Liver (tissue), 9 donors: ENCODE results near the gene CASP6. TPM values are rescaled to one million over a fixed set of nuclear protein-coding genes. Genes with fewer than 3 reads are reported as not detected.

Experiments
- DNase-seq: peaks from one replicate; pipeline ENCODE4 v3.0.0-alpha.2; 2017; ENCODE audit warnings: low spot score
- H3K27ac ChIP-seq, 2 donors: one replicate each; pipeline ENCODE4 v1.7.0; 2013; ENCODE audit warnings: inconsistent platforms in 2 of 2, low read length in 2 of 2, control low read depth in 1 of 2, low read depth in 1 of 2, mild to moderate bottlenecking in 1 of 2
- H3K27me3 ChIP-seq, 4 donors: one replicate each; pipeline versions ENCODE4 v1.6.1 to v1.7.0; 2013; ENCODE audit warnings: low read length in 3 of 4, inconsistent platforms in 1 of 4, mild to moderate bottlenecking in 1 of 4, moderate library complexity in 1 of 4; ENCODE audit not compliant: control insufficient read depth in 4 of 4, insufficient read depth in 4 of 4
- H3K36me3 ChIP-seq, 4 donors: one replicate each; pipeline versions ENCODE4 v1.6.1 to v1.7.0; 2013; ENCODE audit warnings: low read length in 3 of 4, mild to moderate bottlenecking in 3 of 4, low read depth in 1 of 4, moderate library complexity in 1 of 4; ENCODE audit not compliant: control insufficient read depth in 4 of 4, insufficient read depth in 3 of 4
- H3K4me1 ChIP-seq, 4 donors: one replicate each; pipeline versions ENCODE4 v1.6.1 to v1.7.0; 2013; ENCODE audit warnings: low read length in 3 of 4, mild to moderate bottlenecking in 3 of 4, moderate library complexity in 1 of 4; ENCODE audit not compliant: control insufficient read depth in 4 of 4, insufficient read depth in 4 of 4
- H3K4me3 ChIP-seq, 3 donors: one replicate each; pipeline versions ENCODE4 v1.6.1 to v1.7.0; 2013; ENCODE audit warnings: low read length in 3 of 3, control low read depth in 1 of 3, low read depth in 1 of 3, mild to moderate bottlenecking in 1 of 3
- H3K9ac ChIP-seq, 2 donors: one replicate each; pipeline ENCODE4 v1.7.0; 2013; ENCODE audit warnings: low read length in 2 of 2, mild to moderate bottlenecking in 2 of 2, moderate library complexity in 2 of 2, control low read depth in 1 of 2, low read depth in 1 of 2
- H3K9me3 ChIP-seq, 4 donors: one replicate each; pipeline versions ENCODE4 v1.6.1 to v1.7.0; 2013; ENCODE audit warnings: low read length in 3 of 4; ENCODE audit not compliant: control insufficient read depth in 4 of 4
- ATF3 ChIP-seq: IDR thresholded peaks from 2 replicates; pipeline ENCODE4 v1.6.1; 2016; ENCODE audit warnings: antibody characterized with exemption
- CTCF ChIP-seq: fragments of 150-350 bp; IDR thresholded peaks from 2 replicates; pipeline ENCODE4 v1.5.1; 2017; ENCODE audit warnings: improper control_type of control experiment, low read depth, low read length; ENCODE audit not compliant: missing input control
- EGR1 ChIP-seq, 2 donors: IDR thresholded peaks; 2 replicates each; pipeline ENCODE4 v1.6.1; 2016 to 2018; ENCODE audit warnings: antibody characterized with exemption in 2 of 2, low read depth in 2 of 2
- FOXA1 ChIP-seq: IDR thresholded peaks from 2 replicates; pipeline ENCODE4 v1.6.1; 2016; ENCODE audit warnings: antibody characterized with exemption
- FOXA2 ChIP-seq: IDR thresholded peaks from 2 replicates; pipeline ENCODE4 v1.6.1; 2016; ENCODE audit warnings: antibody characterized with exemption
- GABPA ChIP-seq, 2 donors: IDR thresholded peaks in 1 of 2; conservative IDR thresholded peaks in 1 of 2; 2 replicates each; pipeline ENCODE4 v1.6.1; 2016; ENCODE audit warnings: antibody characterized with exemption in 2 of 2, mild to moderate bottlenecking in 1 of 2, moderate library complexity in 1 of 2
- HNF4A ChIP-seq, 2 donors: conservative IDR thresholded peaks; 2 replicates each; pipeline ENCODE4 v1.6.1; 2016; ENCODE audit warnings: antibody characterized with exemption in 2 of 2, mild to moderate bottlenecking in 2 of 2
- JUND ChIP-seq, 2 donors: IDR thresholded peaks; 2 replicates each; pipeline ENCODE4 v1.6.1; 2016; ENCODE audit warnings: antibody characterized with exemption in 2 of 2
- MAX ChIP-seq: IDR thresholded peaks from 2 replicates; pipeline ENCODE4 v1.6.1; 2016; ENCODE audit warnings: antibody characterized with exemption
- NR2F2 ChIP-seq: IDR thresholded peaks from 2 replicates; pipeline ENCODE4 v1.6.1; 2016; ENCODE audit warnings: antibody characterized with exemption
- RAD21 ChIP-seq, 2 donors: IDR thresholded peaks; 2 replicates each; pipeline ENCODE4 v1.6.1; 2016; ENCODE audit warnings: antibody characterized with exemption in 2 of 2, mild to moderate bottlenecking in 2 of 2
- REST ChIP-seq: IDR thresholded peaks from 2 replicates; pipeline ENCODE4 v1.6.1; 2016; ENCODE audit warnings: antibody characterized with exemption, mild to moderate bottlenecking
- RXRA ChIP-seq, 2 donors: IDR thresholded peaks; 2 replicates each; pipeline ENCODE4 v1.6.1; 2017 to 2018; ENCODE audit warnings: antibody characterized with exemption in 2 of 2, mild to moderate bottlenecking in 1 of 2
- SP1 ChIP-seq: IDR thresholded peaks from 2 replicates; pipeline ENCODE4 v1.6.1; 2018; ENCODE audit warnings: antibody characterized with exemption, mild to moderate bottlenecking
- TAF1 ChIP-seq: conservative IDR thresholded peaks from 2 replicates; pipeline ENCODE4 v1.6.1; 2016; ENCODE audit warnings: antibody characterized with exemption, mild to moderate bottlenecking
- YY1 ChIP-seq: IDR thresholded peaks from 2 replicates; pipeline ENCODE4 v1.6.1; 2016; ENCODE audit warnings: antibody characterized with exemption, mild to moderate bottlenecking
- WGBS: extraction: QIAGEN DNeasy Blood & Tissue Kit; methylation state at CpG from one replicate; pipeline ENCODE4 v1.1.7; 2013; 5-methylcytosine and 5-hydroxymethylcytosine counted together
- polyA plus RNA-seq, 2 donors: library from polyadenylated mRNA; stranded (reverse) in 1 of 2; unstranded in 1 of 2; fragments of 200-250 nt in 1 of 2; fragments of >200 nt in 1 of 2; fragmentation: Nextera tagmentation in 1 of 2; extraction: Ambion mirVana in 1 of 2; gene quantifications; one replicate each; pipeline versions ENCODE4 v1.2.1 to v1.2.3, GENCODE V29; 2013 to 2015
- total RNA-seq, 2 donors: library from RNA; depleted of rRNA; stranded (reverse); fragments of >200 nt; gene quantifications; one replicate each; pipeline ENCODE4 v1.2.3, GENCODE V29; 2014
- donor health status: healthy.
- donor health status: healthy.
- donor health status: healthy.
- donor health status: healthy.
- donor health status: healthy.

CASP6 gene
- total and polyA plus RNA-seq, 4 donors = 14.9 to 20.9 (median 19.5) TPM

GRCh38 chr4:109701566-109702410, 1.5 kb downstream of the CASP6 start:
- no peak for TF ChIP-seq REST
- TF ChIP-seq HNF4A (conservative IDR thresholded peaks at IDR 0.05) = peak in 1 of 2 donors; percentile 6
- TF ChIP-seq SP1 = no peak
- H3K4me3 ChIP-seq = peak overlapping the region; percentile 78 to 90 (median 80)
- peaks cover 0 to 8% (median 4%) of the 10 kb centered on the region in 4 donors for H3K36me3 ChIP-seq
- no peak overlapping the region for H3K9ac ChIP-seq
- peak overlapping the region; percentile 71 to 85 for H3K27ac ChIP-seq
- peak; percentile 37 for DNase-seq
- peaks cover 5 to 24% (median 15%) of the 10 kb centered on the region in 4 donors for H3K4me1 ChIP-seq
- 45% methylated on average over 21 of the region's 21 CpGs for WGBS
- H3K9me3 ChIP-seq = no peaks in the 10 kb centered on the region
- H3K27me3 ChIP-seq = no peaks in the 10 kb centered on the region

- Histone ChIP-seq H3K9ac (no peak overlapping the region), H3K36me3 (peaks cover 0 to 11% (median 8%) of the 10 kb centered on the region in 4 donors), H3K27me3 (no peaks in the 10 kb centered on the region), H3K4me3 (no peak overlapping the region), H3K4me1 (peaks cover 5 to 24% (median 15%) of the 10 kb centered on the region in 4 donors), H3K27ac (no peak overlapping the region), H3K9me3 (no peaks in the 10 kb centered on the region)
- no peak for DNase-seq
- WGBS = 65% methylated on average over 8 of the region's 8 CpGs
- TF ChIP-seq RAD21 (IDR thresholded peaks at IDR 0.05) = peak in 1 of 2 donors; percentile 15
- peak; percentile 65 to 68 for TF ChIP-seq HNF4A (conservative IDR thresholded peaks at IDR 0.05)
- no peak for TF ChIP-seq GABPA (IDR thresholded peaks at IDR 0.05 in 1 of 2, conservative IDR thresholded peaks at IDR 0.05 in 1 of 2)
- no peak for TF ChIP-seq NR2F2
- peak; percentile 27 for TF ChIP-seq SP1
Observed at GRCh38 chr4:109699553-109700225, 3.6 kb downstream of the CASP6 start.

GRCh38 chr4:109698656-109699055, 4.6 kb downstream of the CASP6 start:
- DNase-seq = no peak
- H3K27me3 ChIP-seq = no peaks in the 10 kb centered on the region
- peaks cover 5 to 17% (median 12%) of the 10 kb centered on the region in 4 donors for H3K4me1 ChIP-seq
- 93% methylated on average over 1 of the region's 1 CpG for WGBS
- no peak overlapping the region for H3K4me3 ChIP-seq
- H3K36me3 ChIP-seq = peaks cover 0 to 18% (median 14%) of the 10 kb centered on the region in 4 donors
- no peaks in the 10 kb centered on the region for H3K9me3 ChIP-seq
- no peak overlapping the region for H3K27ac ChIP-seq
- H3K9ac ChIP-seq = no peak overlapping the region
- no peak for TF ChIP-seq HNF4A (conservative IDR thresholded peaks at IDR 0.05)
- no peak for TF ChIP-seq MAX
- TF ChIP-seq TAF1 = no peak
- no peak for TF ChIP-seq ATF3
- no peak for TF ChIP-seq FOXA2
- no peak for TF ChIP-seq NR2F2
- no peak for TF ChIP-seq GABPA (IDR thresholded peaks at IDR 0.05 in 1 of 2, conservative IDR thresholded peaks at IDR 0.05 in 1 of 2)
- no peak for TF ChIP-seq JUND (IDR thresholded peaks at IDR 0.05)
- no peak for TF ChIP-seq REST
- TF ChIP-seq FOXA1 = no peak
- no peak for TF ChIP-seq RAD21 (IDR thresholded peaks at IDR 0.05)
- no peak for TF ChIP-seq YY1
- TF ChIP-seq EGR1 (IDR thresholded peaks at IDR 0.05; ENCODE audit: low read depth in 2 of 2) = no peak
- TF ChIP-seq RXRA (IDR thresholded peaks at IDR 0.05) = no peak
- no peak for TF ChIP-seq CTCF
